Dermis blood vessel endothelial cell (primary cell): ENCODE measurements around the gene SLX4. TPM values are rescaled to one million over a fixed set of nuclear protein-coding genes. Genes with fewer than 3 reads are reported as not detected.

Experiments
- DNase-seq: peaks from one replicate; pipeline ENCODE4 v3.0.0; 2010
- total RNA-seq: library from RNA; depleted of rRNA; stranded (reverse); fragments of >200 nt; gene quantifications from 2 replicates; pipeline ENCODE4 v1.2.3, GENCODE V29; 2014

The SLX4 gene
- total RNA-seq, 1 donor from 2014 or later: 2.7 TPM

DNA sequence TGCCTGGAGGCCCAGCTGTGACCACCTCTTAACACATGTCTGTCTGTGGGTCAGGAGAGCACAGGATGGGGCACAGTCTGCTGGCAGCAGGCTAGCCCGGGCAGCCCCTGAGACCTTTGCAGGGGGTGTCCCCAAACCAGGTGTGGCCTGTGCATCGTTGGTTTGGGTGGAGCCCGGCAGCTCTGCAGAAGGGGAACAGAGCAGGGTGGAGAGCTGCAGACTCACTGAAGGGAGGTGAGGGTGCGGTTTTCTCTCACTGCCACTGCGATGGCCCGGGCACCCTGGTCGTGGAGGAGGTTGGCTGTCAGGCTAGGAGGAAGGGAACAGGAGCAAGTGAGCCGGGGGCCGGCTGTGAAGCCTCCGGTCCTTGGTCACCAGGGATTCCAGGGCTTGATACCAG, 63.0 kb downstream of the SLX4 start:
- no peak for DNase-seq

DNA sequence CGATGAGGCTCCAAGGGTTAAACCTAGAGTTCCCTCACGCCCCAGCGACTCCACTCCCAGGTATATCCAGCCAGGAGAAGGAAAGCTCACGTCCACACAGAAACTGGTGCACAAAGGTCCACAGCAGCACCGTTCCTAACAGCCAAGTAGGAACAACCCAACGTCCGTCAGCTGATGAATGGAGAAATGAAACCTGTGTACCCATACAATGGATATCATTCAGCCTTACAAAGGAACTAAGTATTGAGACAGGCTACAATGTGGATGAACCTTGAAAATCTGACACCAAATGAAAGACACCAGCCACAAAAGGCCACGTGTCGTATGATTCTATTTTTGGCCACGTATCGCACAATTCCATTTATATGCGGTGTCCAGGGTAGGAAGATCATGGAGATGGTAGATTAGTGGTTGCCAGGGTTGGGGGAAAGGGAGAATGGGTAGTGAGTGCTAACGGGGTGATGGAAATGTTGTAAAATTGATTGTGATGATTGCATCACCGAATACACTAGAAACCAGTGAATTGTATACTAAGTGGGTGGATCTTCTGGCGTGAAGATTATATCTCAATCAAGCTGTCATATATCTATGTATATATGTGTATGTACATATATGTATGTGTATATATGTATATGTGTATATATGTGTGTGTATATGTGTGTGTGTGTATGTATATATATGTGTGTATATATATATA, 64.3 kb downstream of the SLX4 start:
- no peak for DNase-seq

DNA sequence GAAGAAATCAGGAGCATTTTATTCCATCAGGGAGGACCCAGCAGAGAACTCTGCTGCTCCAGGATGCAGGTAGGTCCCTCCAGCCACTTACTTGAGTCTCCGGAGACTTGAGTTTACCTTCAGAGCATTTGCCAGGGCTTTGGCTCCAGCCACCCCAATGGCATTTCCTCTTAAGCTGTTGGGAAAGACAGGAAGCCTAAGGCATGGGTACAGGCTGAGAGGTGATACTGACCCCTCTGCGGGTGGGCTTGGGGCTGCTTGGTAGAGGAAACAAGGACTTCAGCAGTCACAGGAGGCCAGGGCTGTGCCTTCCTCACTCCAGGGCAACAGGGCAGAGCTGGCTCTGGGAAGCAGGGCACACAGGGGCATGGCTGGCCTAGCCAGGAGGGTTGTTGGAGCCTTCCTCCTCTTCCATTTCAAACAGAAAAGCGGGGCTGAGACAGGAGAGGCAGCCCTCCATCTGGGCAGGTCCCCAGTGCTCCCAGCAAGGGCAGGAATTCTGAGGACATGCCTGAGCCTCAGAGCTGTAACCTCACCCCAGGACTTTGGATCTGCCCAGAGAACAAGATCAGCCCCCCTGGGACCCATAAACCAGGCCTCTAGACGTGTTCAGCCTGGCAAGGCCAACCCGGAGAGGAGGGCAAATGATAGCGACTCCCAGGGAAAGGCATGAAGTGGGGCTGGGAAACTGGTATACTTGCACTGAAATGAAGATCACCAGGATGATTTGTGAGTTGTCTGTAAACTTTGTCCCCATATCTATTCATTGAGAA, 68.6 kb downstream of the SLX4 start:
- peak; percentile 4 for DNase-seq

GRCh38 chr16:3541527-3542155, 69.8 kb downstream of the SLX4 start:
- no peak for DNase-seq

GRCh38 chr16:3538222-3538621, 73.2 kb downstream of the SLX4 start:
- no peak for DNase-seq

GRCh38 chr16:3536851-3537250, 74.6 kb downstream of the SLX4 start:
- no peak for DNase-seq

DNA sequence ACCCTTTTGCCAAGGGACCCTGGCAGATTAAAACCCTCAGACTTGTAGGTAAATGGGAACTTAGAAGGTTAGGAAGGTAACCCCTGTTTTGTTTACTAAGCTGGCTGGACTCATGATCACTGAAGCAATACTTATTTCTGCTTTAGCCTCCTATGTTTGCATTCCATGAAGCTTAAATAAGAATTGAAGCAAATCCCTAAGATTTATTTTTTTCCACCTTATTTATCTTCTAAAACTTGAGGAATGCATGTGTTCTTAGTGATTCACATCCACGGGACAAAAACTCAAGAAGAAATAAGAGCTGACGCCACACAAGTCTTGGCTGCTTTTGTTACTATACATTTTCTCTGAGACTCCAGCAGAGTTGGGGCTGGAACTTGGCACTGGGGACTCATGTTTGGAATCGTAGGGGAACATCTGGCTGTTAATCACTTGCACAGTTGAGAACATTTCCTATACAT, 75.1 kb downstream of the SLX4 start:
- no peak for DNase-seq

DNA sequence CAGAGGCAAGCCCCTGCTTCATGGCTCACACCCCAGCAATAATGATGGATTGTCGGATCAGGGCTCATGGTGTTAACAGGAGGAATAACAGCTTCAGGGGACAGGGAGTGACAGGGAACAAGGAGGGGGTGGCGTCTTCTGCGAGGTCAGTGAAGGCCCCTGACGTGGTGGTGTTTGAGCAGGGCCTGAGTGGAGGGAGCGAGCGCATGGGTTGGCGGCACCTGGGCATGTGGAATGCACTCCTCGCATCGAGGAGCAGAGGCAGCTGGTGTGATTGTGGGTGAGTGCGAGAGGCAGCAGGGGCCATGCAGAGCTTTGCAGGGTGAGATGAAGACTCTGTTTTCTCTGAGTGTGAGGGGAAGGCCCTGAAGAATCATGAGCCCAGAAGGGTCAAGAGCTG, 77.3 kb downstream of the SLX4 start:
- DNase-seq: no peak

GRCh38 chr16:3532741-3533140, 78.7 kb downstream of the SLX4 start:
- no peak for DNase-seq

Other genes starting within 250 kb of the SLX4 start
- 12.4 and 12.6 TPM in 2 replicates for gene ZSCAN32, start 210.6 kb downstream of the SLX4 start, total RNA-seq
- gene ZNF174, start 210.4 kb downstream of the SLX4 start, total RNA-seq: 6.4 and 8.0 TPM in 2 replicates
- 2.4 and 3.7 TPM in 2 replicates for gene ZNF597, start 168.1 kb downstream of the SLX4 start, total RNA-seq
- 19.9 and 22.8 TPM in 2 replicates for gene NAA60, start 167.9 kb downstream of the SLX4 start, total RNA-seq
- not detected in 2 replicates for gene C16orf90, start 116.1 kb downstream of the SLX4 start, total RNA-seq
- 12.1 and 17.3 TPM in 2 replicates for gene CLUAP1, start 110.6 kb downstream of the SLX4 start, total RNA-seq
- 2.0 and 9.5 TPM in 2 replicates for gene NLRC3, start 34.2 kb downstream of the SLX4 start, total RNA-seq
- gene DNASE1, start 43.1 kb upstream of the SLX4 start, total RNA-seq: 16.8 and 20.8 TPM in 2 replicates
- 48.3 and 97.4 TPM in 2 replicates for gene TRAP1, start 105.9 kb upstream of the SLX4 start, total RNA-seq